AG10803 (cell line): ENCODE data around the gene MAP3K21.
A peak's percentile ranks its signal among the peaks of the same experiment; 100 is the strongest.

Experiments used
- DNase-seq: peaks from one replicate; pipeline ENCODE4 v3.0.0; 2010; ENCODE audit warnings: low read depth
- H3K4me3 ChIP-seq: 2 replicates; pipeline ENCODE4 v1.5.1; 2011; ENCODE audit warnings: mild to moderate bottlenecking, low read length, control low read depth
- CTCF ChIP-seq: conservative IDR thresholded peaks from 2 replicates; pipeline ENCODE4 v1.5.1; 2011; ENCODE audit warnings: mild to moderate bottlenecking, low read length, control low read depth, inconsistent platforms

Gene MAP3K21

GRCh38 chr1:233323718-233324117, 3.8 kb upstream of the MAP3K21 start:
- no peak for DNase-seq
- no peak overlapping the region for H3K4me3 ChIP-seq
- no peak for TF ChIP-seq CTCF

- DNase-seq, result no peak
- TF ChIP-seq CTCF, result no peak
- H3K4me3 ChIP-seq, result no peak overlapping the region
Measured at GRCh38 chr1:233326319-233326718, 1.2 kb upstream of the MAP3K21 start.

GRCh38 chr1:233326811-233327650, 493 bp upstream of the MAP3K21 start:
- no peak for TF ChIP-seq CTCF
- H3K4me3 ChIP-seq, result no peak overlapping the region
- no peak for DNase-seq

GRCh38 chr1:233328142-233328921, 808 bp downstream of the MAP3K21 start:
- no peak for TF ChIP-seq CTCF
- H3K4me3 ChIP-seq, result peak overlapping the region; percentile 37
- DNase-seq, result no peak

GRCh38 chr1:233331676-233332519, 4.4 kb downstream of the MAP3K21 start:
- no peak overlapping the region for H3K4me3 ChIP-seq
- DNase-seq, result no peak
- TF ChIP-seq CTCF, result no peak

GRCh38 chr1:233333086-233333485, 5.6 kb downstream of the MAP3K21 start:
- no peak for DNase-seq
- no peak for TF ChIP-seq CTCF
- H3K4me3 ChIP-seq, result no peak overlapping the region
